Measurements from ENCODE around the gene ANTXR1.

Gene ANTXR1

GRCh38 chr2:69062307-69062962 lies 49.5 kb downstream of the ANTXR1 start:
- Histone ChIP-seq H3K27ac (ENCODE audit: low read length) (no peak overlapping the region), H3K36me3 (ENCODE audit: control insufficient read depth, low read depth, low read length) (no peaks in the 10 kb centered on the region), H3K9ac (ENCODE audit: low read length) (no peak overlapping the region), H3K27me3 (ENCODE audit: control insufficient read depth, insufficient read depth, low read length) (no peaks in the 10 kb centered on the region), H3K9me3 (ENCODE audit: control insufficient read depth, low read depth, low read length) (no peaks in the 10 kb centered on the region), H3K4me1 (ENCODE audit: control insufficient read depth, low read depth, low read length) (no peaks in the 10 kb centered on the region), H3K4me3 (ENCODE audit: low read length) (no peak overlapping the region)

GRCh38 chr2:69065735-69066336 lies 52.9 kb downstream of the ANTXR1 start:
- H3K9ac ChIP-seq (ENCODE audit: low read length): no peak overlapping the region
- no peaks in the 10 kb centered on the region for H3K36me3 ChIP-seq (ENCODE audit: control insufficient read depth, low read depth, low read length)
- H3K4me3 ChIP-seq (ENCODE audit: low read length): no peak overlapping the region
- no peaks in the 10 kb centered on the region for H3K27me3 ChIP-seq (ENCODE audit: control insufficient read depth, insufficient read depth, low read length)
- H3K9me3 ChIP-seq (ENCODE audit: control insufficient read depth, low read depth, low read length): no peaks in the 10 kb centered on the region
- no peaks in the 10 kb centered on the region for H3K4me1 ChIP-seq (ENCODE audit: control insufficient read depth, low read depth, low read length)
- H3K27ac ChIP-seq (ENCODE audit: low read length): no peak overlapping the region

- no peak overlapping the region for H3K9ac ChIP-seq (ENCODE audit: low read length)
- no peak overlapping the region for H3K4me3 ChIP-seq (ENCODE audit: low read length)
- H3K9me3 ChIP-seq (ENCODE audit: control insufficient read depth, low read depth, low read length): no peaks in the 10 kb centered on the region
- no peak overlapping the region for H3K27ac ChIP-seq (ENCODE audit: low read length)
- no peaks in the 10 kb centered on the region for H3K4me1 ChIP-seq (ENCODE audit: control insufficient read depth, low read depth, low read length)
- peaks cover 7% of the 10 kb centered on the region for H3K36me3 ChIP-seq (ENCODE audit: control insufficient read depth, low read depth, low read length)
- H3K27me3 ChIP-seq (ENCODE audit: control insufficient read depth, insufficient read depth, low read length): no peaks in the 10 kb centered on the region
Measured at GRCh38 chr2:69067026-69067630, 54.1 kb downstream of the ANTXR1 start.

GRCh38 chr2:69067866-69068265 lies 54.9 kb downstream of the ANTXR1 start:
- Histone ChIP-seq H3K27ac (ENCODE audit: low read length) (no peak overlapping the region), H3K4me3 (ENCODE audit: low read length) (no peak overlapping the region), H3K9ac (ENCODE audit: low read length) (no peak overlapping the region), H3K27me3 (ENCODE audit: control insufficient read depth, insufficient read depth, low read length) (no peaks in the 10 kb centered on the region), H3K4me1 (ENCODE audit: control insufficient read depth, low read depth, low read length) (no peaks in the 10 kb centered on the region), H3K9me3 (ENCODE audit: control insufficient read depth, low read depth, low read length) (no peaks in the 10 kb centered on the region), H3K36me3 (ENCODE audit: control insufficient read depth, low read depth, low read length) (peaks cover 7% of the 10 kb centered on the region)

- no peaks in the 10 kb centered on the region for H3K9me3 ChIP-seq (ENCODE audit: control insufficient read depth, low read depth, low read length)
- H3K9ac ChIP-seq (ENCODE audit: low read length): no peak overlapping the region
- H3K4me3 ChIP-seq (ENCODE audit: low read length): no peak overlapping the region
- no peak overlapping the region for H3K27ac ChIP-seq (ENCODE audit: low read length)
- H3K4me1 ChIP-seq (ENCODE audit: control insufficient read depth, low read depth, low read length): no peaks in the 10 kb centered on the region
- H3K27me3 ChIP-seq (ENCODE audit: control insufficient read depth, insufficient read depth, low read length): no peaks in the 10 kb centered on the region
- H3K36me3 ChIP-seq (ENCODE audit: control insufficient read depth, low read depth, low read length): peaks cover 7% of the 10 kb centered on the region
Measured at GRCh38 chr2:69070969-69071368, 58.0 kb downstream of the ANTXR1 start.

- H3K4me1 ChIP-seq (ENCODE audit: control insufficient read depth, low read depth, low read length): peaks cover 6% of the 10 kb centered on the region
- no peaks in the 10 kb centered on the region for H3K9me3 ChIP-seq (ENCODE audit: control insufficient read depth, low read depth, low read length)
- no peaks in the 10 kb centered on the region for H3K27me3 ChIP-seq (ENCODE audit: control insufficient read depth, insufficient read depth, low read length)
- H3K4me3 ChIP-seq (ENCODE audit: low read length): no peak overlapping the region
- no peak overlapping the region for H3K9ac ChIP-seq (ENCODE audit: low read length)
- H3K36me3 ChIP-seq (ENCODE audit: control insufficient read depth, low read depth, low read length): peaks cover 21% of the 10 kb centered on the region
- no peak overlapping the region for H3K27ac ChIP-seq (ENCODE audit: low read length)
Measured at GRCh38 chr2:69073928-69074570, 61.1 kb downstream of the ANTXR1 start.

- Histone ChIP-seq H3K4me3 (ENCODE audit: low read length) (no peak overlapping the region), H3K36me3 (ENCODE audit: control insufficient read depth, low read depth, low read length) (peaks cover 21% of the 10 kb centered on the region), H3K9me3 (ENCODE audit: control insufficient read depth, low read depth, low read length) (no peaks in the 10 kb centered on the region), H3K4me1 (ENCODE audit: control insufficient read depth, low read depth, low read length) (peaks cover 6% of the 10 kb centered on the region), H3K27ac (ENCODE audit: low read length) (no peak overlapping the region), H3K9ac (ENCODE audit: low read length) (no peak overlapping the region), H3K27me3 (ENCODE audit: control insufficient read depth, insufficient read depth, low read length) (no peaks in the 10 kb centered on the region)
Measured at GRCh38 chr2:69074918-69075317, 61.9 kb downstream of the ANTXR1 start.

- Histone ChIP-seq H3K4me1 (ENCODE audit: control insufficient read depth, low read depth, low read length) (peaks cover 6% of the 10 kb centered on the region), H3K27ac (ENCODE audit: low read length) (no peak overlapping the region), H3K27me3 (ENCODE audit: control insufficient read depth, insufficient read depth, low read length) (no peaks in the 10 kb centered on the region), H3K4me3 (ENCODE audit: low read length) (no peak overlapping the region), H3K36me3 (ENCODE audit: control insufficient read depth, low read depth, low read length) (peaks cover 21% of the 10 kb centered on the region), H3K9me3 (ENCODE audit: control insufficient read depth, low read depth, low read length) (no peaks in the 10 kb centered on the region), H3K9ac (ENCODE audit: low read length) (no peak overlapping the region)
Measured at GRCh38 chr2:69075486-69075885, 62.5 kb downstream of the ANTXR1 start.

GRCh38 chr2:69076601-69077000 lies 63.6 kb downstream of the ANTXR1 start:
- H3K4me3 ChIP-seq (ENCODE audit: low read length): no peak overlapping the region
- H3K36me3 ChIP-seq (ENCODE audit: control insufficient read depth, low read depth, low read length): peaks cover 16% of the 10 kb centered on the region
- H3K4me1 ChIP-seq (ENCODE audit: control insufficient read depth, low read depth, low read length): peaks cover 6% of the 10 kb centered on the region
- no peak overlapping the region for H3K27ac ChIP-seq (ENCODE audit: low read length)
- H3K9ac ChIP-seq (ENCODE audit: low read length): no peak overlapping the region
- no peaks in the 10 kb centered on the region for H3K27me3 ChIP-seq (ENCODE audit: control insufficient read depth, insufficient read depth, low read length)
- no peaks in the 10 kb centered on the region for H3K9me3 ChIP-seq (ENCODE audit: control insufficient read depth, low read depth, low read length)

GRCh38 chr2:69077252-69077950 lies 64.4 kb downstream of the ANTXR1 start:
- Histone ChIP-seq H3K27me3 (ENCODE audit: control insufficient read depth, insufficient read depth, low read length) (no peaks in the 10 kb centered on the region), H3K4me3 (ENCODE audit: low read length) (no peak overlapping the region), H3K27ac (ENCODE audit: low read length) (no peak overlapping the region), H3K9me3 (ENCODE audit: control insufficient read depth, low read depth, low read length) (no peaks in the 10 kb centered on the region), H3K9ac (ENCODE audit: low read length) (no peak overlapping the region), H3K4me1 (ENCODE audit: control insufficient read depth, low read depth, low read length) (peaks cover 6% of the 10 kb centered on the region), H3K36me3 (ENCODE audit: control insufficient read depth, low read depth, low read length) (peaks cover 23% of the 10 kb centered on the region)

GRCh38 chr2:69080071-69080470 lies 67.1 kb downstream of the ANTXR1 start:
- Histone ChIP-seq H3K27me3 (ENCODE audit: control insufficient read depth, insufficient read depth, low read length) (no peaks in the 10 kb centered on the region), H3K36me3 (ENCODE audit: control insufficient read depth, low read depth, low read length) (peaks cover 23% of the 10 kb centered on the region), H3K9ac (ENCODE audit: low read length) (no peak overlapping the region), H3K27ac (ENCODE audit: low read length) (no peak overlapping the region), H3K9me3 (ENCODE audit: control insufficient read depth, low read depth, low read length) (no peaks in the 10 kb centered on the region), H3K4me3 (ENCODE audit: low read length) (no peak overlapping the region), H3K4me1 (ENCODE audit: control insufficient read depth, low read depth, low read length) (peaks cover 6% of the 10 kb centered on the region)
